Smooth muscle cell of the brain vasculature (primary cell): ENCODE results near the gene GHDC.
"Not testable (repeated sequence)": the region's sequence is repeated elsewhere in the genome, so short reads cannot be mapped to it uniquely, and the experiment has no call there.

ENCODE experiments used
- DNase-seq: peaks from one replicate; pipeline ENCODE4 v3.0.0-alpha.2; 2012; ENCODE audit warnings: low read depth, low spot score

The GHDC gene

GRCh38 chr17:42153919-42154742 lies 40.2 kb downstream of the GHDC start:
- DNase-seq = no peak

- DNase-seq = no peak
Observed at GRCh38 chr17:42146911-42147607, 47.2 kb downstream of the GHDC start.

GRCh38 chr17:42143138-42143537 lies 51.2 kb downstream of the GHDC start:
- not testable (repeated sequence) for DNase-seq

DNA sequence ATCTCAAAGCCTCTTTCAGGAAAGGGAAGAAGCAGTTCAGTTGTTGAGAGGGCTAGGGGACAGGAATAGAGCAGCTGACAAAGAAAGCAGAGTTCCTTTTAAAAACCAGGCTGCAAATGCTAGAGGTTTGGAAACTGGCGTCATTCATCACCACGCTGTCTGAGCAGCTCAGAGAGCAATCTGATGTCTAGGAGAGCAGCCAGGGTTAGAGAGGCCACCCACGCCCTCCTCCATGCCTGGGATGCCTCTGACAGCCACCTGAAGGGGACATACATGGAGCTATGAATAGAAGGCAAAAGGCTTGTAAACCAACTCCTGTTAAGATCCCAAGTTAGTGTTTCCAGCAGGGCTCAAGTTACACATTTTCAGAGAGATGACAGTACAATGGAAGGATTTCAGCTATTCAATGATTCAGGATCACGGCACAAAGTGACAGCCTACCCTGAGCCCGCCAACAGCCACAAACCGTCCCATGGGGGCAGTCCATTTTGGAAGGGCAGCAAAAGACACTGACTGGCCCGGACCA lies 51.9 kb downstream of the GHDC start:
- no peak for DNase-seq

- no peak for DNase-seq
Observed at GRCh38 chr17:42141382-42141781, 52.9 kb downstream of the GHDC start.

- not testable (repeated sequence) for DNase-seq
Observed at GRCh38 chr17:42140690-42141089, 53.6 kb downstream of the GHDC start.
